Bronchial epithelial cell (primary cell): ENCODE results near the gene DENND5B. TPM values are rescaled to one million over a fixed set of nuclear protein-coding genes. Genes with fewer than 3 reads are reported as not detected.

ENCODE experiments used
- DNase-seq: peaks from one replicate; pipeline ENCODE4 v3.0.0-alpha.2; 2010; ENCODE audit warnings: low read depth
- FAIRE-seq: peaks from 2 replicates; lab custom pipeline; 2011; peaks lifted over from hg19 to GRCh38; lab: Jason Lieb, UNC
- H3K27me3 ChIP-seq: 2 replicates; pipeline ENCODE4 v1.5.1; 2011; ENCODE audit warnings: low read length; ENCODE audit not compliant: control insufficient read depth, insufficient read depth
- H3K36me3 ChIP-seq: 2 replicates; pipeline ENCODE4 v1.5.1; 2011; ENCODE audit warnings: low read length; ENCODE audit not compliant: control insufficient read depth, insufficient read depth
- H3K4me3 ChIP-seq: 2 replicates; pipeline ENCODE4 v1.5.1; 2011; ENCODE audit warnings: mild to moderate bottlenecking, low read depth, low read length, control low read depth
- total RNA-seq: library from RNA; depleted of rRNA; stranded (reverse); fragments of >200 nt; gene quantifications from 2 replicates; pipeline ENCODE4 v1.2.1, GENCODE V29; 2014
- TF ChIP-seq, protein P1 (sequence below): IDR thresholded peaks from 2 replicates; pipeline ENCODE4 v1.5.1; 2011; ENCODE audit warnings: mild to moderate bottlenecking, moderate library complexity, low read length, control low read depth, inconsistent platforms; ENCODE audit not compliant: insufficient read depth, severe bottlenecking

Gene DENND5B
- total RNA-seq, 1 donor from 2014 or later: 4.7 TPM

DNA sequence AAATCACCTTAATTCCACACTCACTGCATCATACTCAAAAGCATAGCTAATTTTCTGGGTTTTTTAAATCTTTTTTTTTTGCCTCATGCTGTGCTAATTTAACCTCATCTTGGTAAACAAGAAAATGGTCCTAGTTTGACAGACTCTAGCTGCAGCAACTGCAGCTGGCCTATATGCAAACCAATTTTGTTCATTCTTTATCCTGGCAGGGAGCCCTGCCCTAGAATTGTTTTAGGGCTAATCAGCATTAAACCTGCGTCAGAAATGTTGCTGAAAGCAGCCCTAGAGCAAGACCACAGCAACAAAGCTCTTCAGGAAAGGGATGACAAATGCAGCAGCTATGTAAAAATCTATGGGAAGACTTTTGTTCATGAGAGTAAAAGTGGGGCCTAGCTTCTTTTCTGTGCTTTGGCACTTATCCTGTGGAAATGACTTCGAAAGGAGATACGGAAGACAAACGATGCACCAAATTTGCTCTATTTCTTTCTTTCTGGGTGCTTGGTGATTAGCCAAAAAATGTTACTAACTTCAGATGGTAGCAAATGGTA is 72.2 kb downstream of the DENND5B start:
- H3K36me3 ChIP-seq: no peaks in the 10 kb centered on the region
- H3K27me3 ChIP-seq: no peaks in the 10 kb centered on the region
- H3K4me3 ChIP-seq: no peak overlapping the region
- FAIRE-seq: peak; percentile 77
- peak; percentile 98 for DNase-seq
- TF ChIP-seq, protein P1, sequence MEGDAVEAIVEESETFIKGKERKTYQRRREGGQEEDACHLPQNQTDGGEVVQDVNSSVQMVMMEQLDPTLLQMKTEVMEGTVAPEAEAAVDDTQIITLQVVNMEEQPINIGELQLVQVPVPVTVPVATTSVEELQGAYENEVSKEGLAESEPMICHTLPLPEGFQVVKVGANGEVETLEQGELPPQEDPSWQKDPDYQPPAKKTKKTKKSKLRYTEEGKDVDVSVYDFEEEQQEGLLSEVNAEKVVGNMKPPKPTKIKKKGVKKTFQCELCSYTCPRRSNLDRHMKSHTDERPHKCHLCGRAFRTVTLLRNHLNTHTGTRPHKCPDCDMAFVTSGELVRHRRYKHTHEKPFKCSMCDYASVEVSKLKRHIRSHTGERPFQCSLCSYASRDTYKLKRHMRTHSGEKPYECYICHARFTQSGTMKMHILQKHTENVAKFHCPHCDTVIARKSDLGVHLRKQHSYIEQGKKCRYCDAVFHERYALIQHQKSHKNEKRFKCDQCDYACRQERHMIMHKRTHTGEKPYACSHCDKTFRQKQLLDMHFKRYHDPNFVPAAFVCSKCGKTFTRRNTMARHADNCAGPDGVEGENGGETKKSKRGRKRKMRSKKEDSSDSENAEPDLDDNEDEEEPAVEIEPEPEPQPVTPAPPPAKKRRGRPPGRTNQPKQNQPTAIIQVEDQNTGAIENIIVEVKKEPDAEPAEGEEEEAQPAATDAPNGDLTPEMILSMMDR: no peak

DNA sequence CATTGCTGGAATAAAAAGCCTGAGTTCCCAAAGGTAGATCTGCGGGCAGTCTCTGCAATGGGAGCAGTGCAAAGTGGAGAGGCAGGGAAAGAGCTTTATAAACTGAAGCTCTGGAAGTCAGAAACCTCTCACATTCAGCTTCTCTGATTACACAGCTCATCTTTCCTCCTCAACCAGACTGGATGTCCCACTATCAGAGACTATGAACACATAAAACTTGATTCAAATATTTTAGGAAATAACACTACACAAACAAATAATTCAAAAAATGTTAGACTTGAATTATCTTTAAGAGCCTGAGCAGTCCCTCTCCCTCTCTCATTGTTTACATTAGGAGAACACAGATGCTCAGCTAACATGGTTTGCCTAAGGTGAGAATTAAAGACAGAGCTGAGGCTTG is 72.9 kb downstream of the DENND5B start:
- DNase-seq: peak; percentile 26
- no peaks in the 10 kb centered on the region for H3K36me3 ChIP-seq
- H3K27me3 ChIP-seq: no peaks in the 10 kb centered on the region
- no peak for FAIRE-seq
- TF ChIP-seq, protein P1: no peak
- no peak overlapping the region for H3K4me3 ChIP-seq

DNA sequence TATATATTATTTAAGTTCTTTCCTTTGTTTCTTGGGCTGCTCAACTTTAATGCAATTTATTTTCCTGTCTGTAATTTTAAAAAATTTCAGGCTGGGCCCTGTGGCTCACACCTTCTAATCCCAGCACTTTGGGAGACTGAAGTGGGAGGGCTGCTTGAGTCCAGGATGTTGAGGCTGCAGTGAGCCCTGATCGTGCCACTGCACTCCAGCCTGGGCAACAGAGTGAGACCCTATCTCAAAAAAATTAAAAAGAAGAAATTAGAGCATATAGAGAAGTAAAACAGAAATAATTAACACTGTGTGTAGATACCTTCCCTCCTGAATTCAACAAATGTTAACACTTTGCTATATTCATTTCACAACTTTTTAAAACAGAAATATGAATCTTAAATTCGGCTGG is 74.2 kb downstream of the DENND5B start:
- no peaks in the 10 kb centered on the region for H3K36me3 ChIP-seq
- no peak for FAIRE-seq
- H3K4me3 ChIP-seq: no peak overlapping the region
- no peak for DNase-seq
- TF ChIP-seq, protein P1: no peak
- H3K27me3 ChIP-seq: no peaks in the 10 kb centered on the region

DNA sequence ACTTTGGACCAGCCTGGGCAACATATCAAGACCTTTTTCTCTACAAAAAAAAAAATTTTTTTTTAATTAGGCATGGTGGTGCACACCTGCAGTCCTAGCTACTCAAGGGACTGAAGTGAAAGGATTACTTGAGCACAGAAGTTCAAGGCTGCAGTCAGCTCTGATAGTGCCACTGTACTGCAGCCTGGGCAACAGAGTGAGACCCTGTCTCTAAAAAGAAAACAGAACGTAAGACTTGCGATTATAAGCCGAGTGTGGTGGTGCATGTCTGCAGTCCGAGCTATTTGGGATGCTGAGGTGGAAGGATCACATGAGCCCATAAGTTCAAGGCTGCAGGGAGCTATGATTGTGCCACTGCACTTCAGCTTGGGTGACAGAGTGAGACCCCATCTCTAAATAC is 76.0 kb downstream of the DENND5B start:
- TF ChIP-seq, protein P1: no peak
- no peak overlapping the region for H3K4me3 ChIP-seq
- FAIRE-seq: no peak

DNA sequence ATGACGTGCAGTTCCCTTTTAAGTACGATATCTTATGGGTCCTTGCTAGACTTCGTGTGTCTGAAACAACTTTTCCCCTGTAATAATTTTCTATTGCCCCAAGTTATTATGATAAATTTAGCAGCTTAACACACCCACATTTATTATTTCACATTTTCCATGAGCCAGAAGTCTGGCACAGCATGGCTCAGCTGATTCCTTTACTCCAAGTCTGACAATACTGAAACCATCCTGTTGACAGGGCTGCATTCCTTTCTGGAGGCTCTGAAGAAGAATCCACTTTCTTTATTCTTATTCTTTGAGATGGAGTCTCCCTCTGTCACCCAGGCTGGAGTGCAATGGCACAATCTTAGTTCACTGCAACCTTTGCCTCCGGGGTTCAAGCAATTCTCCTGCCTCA is 80.9 kb downstream of the DENND5B start:
- DNase-seq (no peak), FAIRE-seq (no peak)
- Histone ChIP-seq H3K36me3 (no peaks in the 10 kb centered on the region), H3K27me3 (no peaks in the 10 kb centered on the region), H3K4me3 (no peak overlapping the region)
- TF ChIP-seq, protein P1: no peak

More for the DNA sequence above, 76.0 kb downstream of the DENND5B start:
- Histone ChIP-seq H3K36me3 (no peaks in the 10 kb centered on the region), H3K27me3 (no peaks in the 10 kb centered on the region)
- DNase-seq: no peak

DNA sequence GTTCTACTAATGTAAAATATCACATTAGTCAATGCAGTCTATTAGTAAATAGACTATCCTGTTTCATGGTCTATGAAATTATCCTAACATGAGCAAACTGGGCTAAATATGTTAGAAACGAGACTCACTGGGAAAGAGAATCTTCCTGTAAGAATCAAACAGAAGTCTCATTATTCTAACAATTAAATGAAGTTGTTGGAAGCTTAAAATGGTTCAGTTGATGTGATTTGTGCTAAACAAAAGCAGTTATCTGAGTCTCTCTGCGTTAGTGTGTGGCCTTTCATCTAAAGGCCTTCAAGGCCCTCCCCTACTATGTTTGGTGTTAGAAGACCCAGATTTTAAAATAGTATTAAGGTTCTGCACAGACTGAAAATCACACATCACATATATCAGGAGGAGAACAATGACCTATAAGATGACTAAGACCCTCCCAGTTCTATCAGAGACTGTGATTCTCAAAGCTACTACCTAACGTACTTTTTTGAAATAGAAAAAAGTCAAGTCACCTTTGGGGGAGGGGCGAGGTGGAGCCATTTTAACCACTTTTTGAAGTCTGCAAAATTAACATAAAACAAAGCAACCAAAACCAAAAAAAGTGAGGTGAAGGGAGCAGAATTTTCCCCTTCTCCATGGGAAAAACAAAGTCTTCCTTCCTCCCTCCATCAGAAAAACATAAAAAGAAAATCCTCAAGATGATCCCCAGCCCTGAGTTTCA is 82.3 kb downstream of the DENND5B start:
- Histone ChIP-seq H3K27me3 (no peaks in the 10 kb centered on the region), H3K4me3 (no peak overlapping the region), H3K36me3 (no peaks in the 10 kb centered on the region)
- FAIRE-seq (no peak), DNase-seq (no peak)
- TF ChIP-seq, protein P1: no peak
